Vagina (tissue), 2 donors: ENCODE data around the gene MAP1LC3B2. TPM values are rescaled to one million over a fixed set of nuclear protein-coding genes. Genes with fewer than 3 reads are reported as not detected.

ENCODE experiments used
- DNase-seq, 2 donors: peaks; one replicate each; pipeline ENCODE4 v3.0.0-alpha.2; 2017; ENCODE audit errors: extremely low spot score in 2 of 2
- H3K27ac ChIP-seq: fragments of 200-600 bp; sonication (generic); one replicate; pipeline ENCODE4 v1.5.1; 2019
- H3K27me3 ChIP-seq: fragments of 200-600 bp; sonication (generic); one replicate; pipeline ENCODE4 v1.5.1; 2019
- H3K36me3 ChIP-seq, 2 donors: fragments of 200-600 bp; sonication (generic); one replicate each; pipeline ENCODE4 v1.5.1; 2017 to 2019
- H3K4me1 ChIP-seq: fragments of 200-600 bp; sonication (generic); one replicate; pipeline ENCODE4 v1.5.1; 2019
- H3K4me3 ChIP-seq, 2 donors: fragments of 200-600 bp; sonication (generic); 1 replicate in 1 of 2; 2 replicates in 1 of 2; pipeline ENCODE4 v1.5.1; 2016 to 2019
- H3K9me3 ChIP-seq: fragments of 200-600 bp; sonication (generic); one replicate; pipeline ENCODE4 v1.5.1; 2019
- POLR2A ChIP-seq, 2 donors: fragments of 450-650 bp; IDR thresholded peaks; one replicate each; pipeline ENCODE4 v1.6.1; 2017; ENCODE audit warnings: antibody characterized with exemption in 2 of 2, mild to moderate bottlenecking in 2 of 2, moderate library complexity in 2 of 2
- POLR2AphosphoS5 ChIP-seq, 2 donors: sonication (generic); formaldehyde crosslinking; IDR thresholded peaks; one replicate each; pipeline ENCODE4 v1.9.0; 2017; ENCODE audit warnings: antibody characterized with exemption in 2 of 2, mild to moderate bottlenecking in 2 of 2, low read depth in 1 of 2; ENCODE audit not compliant: insufficient read depth in 1 of 2
- intact Hi-C: fragments of 100-400 bp; cut with DNase I; formaldehyde crosslinking; loops from one replicate; pipeline ENCODE4 v1.15.1; 2023
- total RNA-seq: library from RNA; depleted of rRNA; stranded (reverse); fragments of >200 nt; gene quantifications from one replicate; pipeline ENCODE4 v1.2.3, GENCODE V29; 2016
- TF ChIP-seq, protein P1 (sequence below), 3 experiments: fragments of 450-650 bp in 2 of 3; fragments of 200-600 bp in 1 of 3; sonication (generic) in 1 of 3; IDR thresholded peaks; one replicate each; pipeline ENCODE4 v1.5.1; 2017 to 2019; ENCODE audit warnings: antibody characterized with exemption in 3 of 3, mild to moderate bottlenecking in 2 of 3, moderate library complexity in 2 of 3

Gene MAP1LC3B2
- total RNA-seq, result not detected

- no peaks in the 10 kb centered on the region for H3K27me3 ChIP-seq
- H3K36me3 ChIP-seq, result no peaks in the 10 kb centered on the region
- intact Hi-C loops, result no loop called here
- peak within 1 kb of the TSS; percentile 72 for H3K27ac ChIP-seq
- TF ChIP-seq, protein P1, sequence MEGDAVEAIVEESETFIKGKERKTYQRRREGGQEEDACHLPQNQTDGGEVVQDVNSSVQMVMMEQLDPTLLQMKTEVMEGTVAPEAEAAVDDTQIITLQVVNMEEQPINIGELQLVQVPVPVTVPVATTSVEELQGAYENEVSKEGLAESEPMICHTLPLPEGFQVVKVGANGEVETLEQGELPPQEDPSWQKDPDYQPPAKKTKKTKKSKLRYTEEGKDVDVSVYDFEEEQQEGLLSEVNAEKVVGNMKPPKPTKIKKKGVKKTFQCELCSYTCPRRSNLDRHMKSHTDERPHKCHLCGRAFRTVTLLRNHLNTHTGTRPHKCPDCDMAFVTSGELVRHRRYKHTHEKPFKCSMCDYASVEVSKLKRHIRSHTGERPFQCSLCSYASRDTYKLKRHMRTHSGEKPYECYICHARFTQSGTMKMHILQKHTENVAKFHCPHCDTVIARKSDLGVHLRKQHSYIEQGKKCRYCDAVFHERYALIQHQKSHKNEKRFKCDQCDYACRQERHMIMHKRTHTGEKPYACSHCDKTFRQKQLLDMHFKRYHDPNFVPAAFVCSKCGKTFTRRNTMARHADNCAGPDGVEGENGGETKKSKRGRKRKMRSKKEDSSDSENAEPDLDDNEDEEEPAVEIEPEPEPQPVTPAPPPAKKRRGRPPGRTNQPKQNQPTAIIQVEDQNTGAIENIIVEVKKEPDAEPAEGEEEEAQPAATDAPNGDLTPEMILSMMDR (IDR thresholded peaks at IDR 0.05), result no peak
- peak; percentile 12 to 59 for TF ChIP-seq POLR2AphosphoS5 (IDR thresholded peaks at IDR 0.05; ENCODE audit: insufficient read depth in 1 of 2, low read depth in 1 of 2)
- TF ChIP-seq POLR2A (IDR thresholded peaks at IDR 0.05), result no peak
- H3K4me3 ChIP-seq, result no peak within 1 kb of the TSS
- H3K4me1 ChIP-seq, result peaks cover 15% of the 10 kb centered on the region
- no peak for DNase-seq
- no peaks in the 10 kb centered on the region for H3K9me3 ChIP-seq
Measured at GRCh38 chr12:116559162-116559935, at the start of gene MAP1LC3B2. Gene MAP1LC3B2 (plus strand): TSS chr12:116559381. CDS start chr12:116575943, 16,562 bp downstream.

DNA sequence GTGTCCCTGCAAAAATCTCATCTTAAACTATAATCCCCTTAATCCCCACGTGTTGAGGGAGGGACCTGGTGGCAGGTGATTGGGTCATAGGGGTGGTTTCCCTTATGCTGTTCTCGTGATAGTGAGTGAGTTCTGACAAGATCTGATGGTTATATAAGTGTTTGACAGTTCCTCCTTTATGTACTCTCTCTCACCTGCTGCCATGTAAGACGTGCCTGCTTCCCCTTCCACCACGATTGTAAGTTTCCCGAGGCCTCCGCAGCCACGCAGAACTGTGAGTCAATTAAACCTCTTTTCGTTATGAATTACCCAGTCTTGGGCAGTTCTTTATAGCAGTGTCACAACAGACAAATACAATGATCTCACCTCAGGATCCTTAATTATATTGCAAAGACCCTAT is 45.2 kb upstream of the MAP1LC3B2 start:
- no peaks in the 10 kb centered on the region for H3K36me3 ChIP-seq
- no peaks in the 10 kb centered on the region for H3K27me3 ChIP-seq
- no peak overlapping the region for H3K4me3 ChIP-seq
- H3K4me1 ChIP-seq, result peaks cover 2% of the 10 kb centered on the region
- H3K27ac ChIP-seq, result no peak overlapping the region
- DNase-seq, result no peak
- no peaks in the 10 kb centered on the region for H3K9me3 ChIP-seq
- no peak for TF ChIP-seq POLR2A (IDR thresholded peaks at IDR 0.05)
- no peak for TF ChIP-seq POLR2AphosphoS5 (IDR thresholded peaks at IDR 0.05; ENCODE audit: insufficient read depth in 1 of 2, low read depth in 1 of 2)
- TF ChIP-seq, protein P1 (IDR thresholded peaks at IDR 0.05), result no peak
- intact Hi-C loops, result no loop called here

GRCh38 chr12:116515684-116516083 is 43.5 kb upstream of the MAP1LC3B2 start:
- no peak overlapping the region for H3K27ac ChIP-seq
- TF ChIP-seq, protein P1 (IDR thresholded peaks at IDR 0.05), result no peak
- TF ChIP-seq POLR2A (IDR thresholded peaks at IDR 0.05), result no peak
- intact Hi-C loops, result no loop called here
- no peaks in the 10 kb centered on the region for H3K27me3 ChIP-seq
- no peaks in the 10 kb centered on the region for H3K36me3 ChIP-seq
- no peak for DNase-seq
- H3K4me1 ChIP-seq, result no peaks in the 10 kb centered on the region
- no peaks in the 10 kb centered on the region for H3K9me3 ChIP-seq
- H3K4me3 ChIP-seq, result no peak overlapping the region

GRCh38 chr12:116516657-116517056 is 42.5 kb upstream of the MAP1LC3B2 start:
- no peak for DNase-seq
- TF ChIP-seq, protein P1 (IDR thresholded peaks at IDR 0.05), result no peak
- no peak for TF ChIP-seq POLR2AphosphoS5 (IDR thresholded peaks at IDR 0.05; ENCODE audit: insufficient read depth in 1 of 2, low read depth in 1 of 2)
- Histone ChIP-seq H3K9me3 (no peaks in the 10 kb centered on the region), H3K4me1 (no peaks in the 10 kb centered on the region), H3K27me3 (no peaks in the 10 kb centered on the region), H3K4me3 (no peak overlapping the region), H3K27ac (no peak overlapping the region), H3K36me3 (no peaks in the 10 kb centered on the region)
- intact Hi-C loops, result no loop called here

DNA sequence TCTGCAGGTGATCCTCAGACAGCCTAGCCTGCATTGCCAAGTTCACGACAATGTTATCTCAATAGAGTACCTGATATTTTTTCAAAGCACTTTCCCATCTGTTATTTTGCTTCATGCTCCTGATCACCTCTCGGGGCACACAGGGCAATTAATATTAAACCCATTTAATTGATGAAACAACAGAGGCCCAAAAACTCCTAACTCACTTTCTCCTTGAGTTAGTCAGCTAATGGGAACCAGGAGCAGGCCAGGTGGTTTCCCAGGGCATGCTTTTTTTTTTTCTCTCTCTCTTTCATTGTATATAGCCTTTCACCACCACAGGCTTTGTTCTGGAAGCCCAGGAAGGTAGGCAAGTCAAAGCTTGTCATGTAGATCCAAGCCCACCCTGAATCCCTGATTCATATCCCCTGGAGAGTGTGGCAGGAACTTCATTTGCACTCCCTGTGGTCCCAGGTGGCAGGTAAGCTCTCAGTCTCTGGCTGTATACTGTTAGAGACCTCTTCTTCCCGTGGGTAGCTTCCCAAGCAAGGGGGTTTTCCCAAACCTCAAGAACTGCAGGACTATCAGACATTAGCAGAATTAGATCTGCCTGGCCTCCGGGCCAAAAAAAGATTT is 41.6 kb upstream of the MAP1LC3B2 start:
- TF ChIP-seq POLR2AphosphoS5 (IDR thresholded peaks at IDR 0.05; ENCODE audit: insufficient read depth in 1 of 2, low read depth in 1 of 2) (no peak), POLR2A (IDR thresholded peaks at IDR 0.05) (no peak)
- TF ChIP-seq, protein P1 (IDR thresholded peaks at IDR 0.05), result no peak
- no peak overlapping the region for H3K27ac ChIP-seq

More for the DNA sequence above, 41.6 kb upstream of the MAP1LC3B2 start:
- Histone ChIP-seq H3K27me3 (no peaks in the 10 kb centered on the region), H3K4me3 (no peak overlapping the region), H3K4me1 (no peaks in the 10 kb centered on the region), H3K36me3 (no peaks in the 10 kb centered on the region), H3K9me3 (no peaks in the 10 kb centered on the region)
- intact Hi-C loops, result no loop called here
- DNase-seq, result no peak
